HEK293T (cell line): ENCODE data around the gene UBE2G2.

Experiments
- CTCF ChIA-PET: fragments of 350-600 bp; formaldehyde crosslinking; extraction: SDS; loops from one replicate; lab custom pipeline; 2021; ENCODE audit warnings: antibody characterized with exemption, inconsistent platforms; lab: Yijun Ruan, JAX
- POLR2A ChIA-PET: fragments of 350-600 bp; formaldehyde crosslinking; extraction: SDS; loops from one replicate; lab custom pipeline; 2020; ENCODE audit warnings: antibody characterized with exemption, inconsistent platforms; lab: Yijun Ruan, JAX
- DNase-seq: peaks from one replicate; pipeline ENCODE4 v3.0.0; 2012; ENCODE audit warnings: mixed read lengths; ENCODE audit errors: extremely low spot score
- ARNT ChIP-seq: fragments of 450-650 bp; IDR thresholded peaks from 2 replicates; pipeline ENCODE4 v1.6.1; 2017; ENCODE audit warnings: mild to moderate bottlenecking
- BHLHE40 ChIP-seq: fragments of 450-650 bp; IDR thresholded peaks from 2 replicates; pipeline ENCODE4 v1.6.1; 2016; ENCODE audit warnings: mild to moderate bottlenecking, moderate library complexity, borderline replicate concordance
- CTBP1 ChIP-seq: fragments of 450-650 bp; IDR thresholded peaks from 2 replicates; pipeline ENCODE4 v1.6.1; 2016; ENCODE audit warnings: borderline replicate concordance
- ELF4 ChIP-seq: fragments of 450-650 bp; IDR thresholded peaks from 2 replicates; pipeline ENCODE4 v1.6.1; 2017; ENCODE audit warnings: antibody characterized with exemption
- FOXA1 ChIP-seq: fragments of 450-650 bp; IDR thresholded peaks from 2 replicates; pipeline ENCODE4 v1.6.1; 2016; ENCODE audit warnings: mild to moderate bottlenecking
- FOXK2 ChIP-seq: fragments of 450-650 bp; IDR thresholded peaks from 2 replicates; pipeline ENCODE4 v1.6.1; 2016; ENCODE audit warnings: mild to moderate bottlenecking
- FOXM1 ChIP-seq: fragments of 450-650 bp; IDR thresholded peaks from 2 replicates; pipeline ENCODE4 v1.6.1; 2017; ENCODE audit warnings: mild to moderate bottlenecking, borderline replicate concordance
- HDGF ChIP-seq: fragments of 450-650 bp; IDR thresholded peaks from 2 replicates; pipeline ENCODE4 v1.6.1; 2017; ENCODE audit warnings: antibody characterized with exemption, borderline replicate concordance
- L3MBTL2 ChIP-seq: fragments of 450-650 bp; conservative IDR thresholded peaks from 2 replicates; pipeline ENCODE4 v1.6.1; 2016; ENCODE audit warnings: mild to moderate bottlenecking
- LEF1 ChIP-seq: fragments of 450-650 bp; IDR thresholded peaks from 2 replicates; pipeline ENCODE4 v1.6.1; 2017; ENCODE audit warnings: mild to moderate bottlenecking, borderline replicate concordance
- NFRKB ChIP-seq: fragments of 450-650 bp; IDR thresholded peaks from 2 replicates; pipeline ENCODE4 v1.6.1; 2016; ENCODE audit warnings: mild to moderate bottlenecking, moderate library complexity
- PKNOX1 ChIP-seq: fragments of 450-650 bp; IDR thresholded peaks from 2 replicates; pipeline ENCODE4 v1.6.1; 2016
- SP1 ChIP-seq: fragments of 450-650 bp; IDR thresholded peaks from 2 replicates; pipeline ENCODE4 v1.6.1; 2017
- SUZ12 ChIP-seq: fragments of 450-650 bp; IDR thresholded peaks from 2 replicates; pipeline ENCODE4 v1.6.1; 2016; ENCODE audit warnings: mild to moderate bottlenecking
- TARDBP ChIP-seq: fragments of 450-650 bp; IDR thresholded peaks from 2 replicates; pipeline ENCODE4 v1.6.1; 2016
- ZNF384 ChIP-seq: fragments of 450-650 bp; IDR thresholded peaks from 2 replicates; pipeline ENCODE4 v1.6.1; 2016

The UBE2G2 gene

GRCh38 chr21:44761747-44762208 is 39.8 kb downstream of the UBE2G2 start:
- ChIA-PET CTCF (interaction anchor here (1.0 to 1.6 kb wide), 2 partner anchors 13 to 32 kb away, joined by 3 to 5 read pairs; no protein-coding TSS in a partner anchor), POLR2A (no interaction called here)
- DNase-seq = no peak
- TF ChIP-seq L3MBTL2 (no peak), LEF1 (no peak), ARNT (no peak), HDGF (no peak), FOXK2 (no peak), ZNF384 (no peak), TARDBP (no peak), FOXM1 (no peak), SP1 (no peak)

GRCh38 chr21:44761011-44761729 is 40.5 kb downstream of the UBE2G2 start:
- no peak for TF ChIP-seq SUZ12
- no peak for TF ChIP-seq SP1
- TF ChIP-seq CTBP1 = no peak
- TF ChIP-seq FOXM1 = no peak
- no peak for TF ChIP-seq FOXK2
- no peak for TF ChIP-seq ARNT
- no peak for TF ChIP-seq BHLHE40
- TF ChIP-seq HDGF = no peak
- no peak for TF ChIP-seq TARDBP
- TF ChIP-seq LEF1 = no peak
- no peak for TF ChIP-seq FOXA1
- no peak for TF ChIP-seq ELF4
- TF ChIP-seq ZNF384 = no peak
- TF ChIP-seq PKNOX1 = no peak
- no peak for TF ChIP-seq NFRKB
- CTCF ChIA-PET = interaction anchor here (1.0 to 1.2 kb wide), 2 partner anchors 13 to 19 kb away, joined by 3 read pairs; no protein-coding TSS in a partner anchor
- DNase-seq = peak; percentile 65
- POLR2A ChIA-PET = no interaction called here

- ChIA-PET CTCF (interaction anchor here (1.2 kb wide), 1 partner anchor 18 kb away, joined by 3 read pairs; no protein-coding TSS in a partner anchor), POLR2A (no interaction called here)
- no peak for DNase-seq
- no peak for TF ChIP-seq L3MBTL2
These were observed 41.2 kb downstream of the UBE2G2 start for GRCh38 chr21:44760376-44760775.

- CTCF ChIA-PET = no interaction called here
- DNase-seq = no peak
- POLR2A ChIA-PET = interaction anchor here (1.3 kb wide), 1 partner anchor 42 kb away, joined by 3 read pairs; the partner anchor contains the start of gene UBE2G2
- TF ChIP-seq ARNT (no peak), FOXA1 (no peak), TARDBP (no peak), L3MBTL2 (no peak), SP1 (no peak), HDGF (no peak), BHLHE40 (no peak), ELF4 (no peak), PKNOX1 (no peak), CTBP1 (no peak)
These were observed 41.9 kb downstream of the UBE2G2 start for GRCh38 chr21:44759628-44760285.

GRCh38 chr21:44758781-44759627 is 42.6 kb downstream of the UBE2G2 start:
- no peak for DNase-seq
- CTCF ChIA-PET = interaction anchor here (0.9 kb wide), 1 partner anchor 17 kb away, joined by 4 read pairs; no protein-coding TSS in a partner anchor
- TF ChIP-seq ELF4 (no peak), PKNOX1 (no peak), ARNT (no peak), ZNF384 (no peak), HDGF (no peak), NFRKB (no peak)
- POLR2A ChIA-PET = interaction anchor here (1.2 to 1.3 kb wide), 2 partner anchors 9 to 43 kb away, joined by 3 read pairs; partner anchors contain the start of gene UBE2G2

GRCh38 chr21:44758141-44758561 is 43.5 kb downstream of the UBE2G2 start:
- DNase-seq = no peak
- CTCF ChIA-PET = no interaction called here
- POLR2A ChIA-PET = interaction anchor here (1.2 kb wide), 1 partner anchor 9 kb away, joined by 3 read pairs; no protein-coding TSS in a partner anchor
- TF ChIP-seq SP1 (no peak), NFRKB (no peak), SUZ12 (no peak), HDGF (no peak), L3MBTL2 (no peak), ELF4 (no peak)
